Esophagus squamous epithelium (tissue), 5 donors: ENCODE data around the gene RNF166. TPM values are rescaled to one million over a fixed set of nuclear protein-coding genes. Genes with fewer than 3 reads are reported as not detected.

Experiments used
- DNase-seq: peaks from one replicate; lab custom pipeline; 2025; lab: John Stamatoyannopoulos, UW
- H3K27ac ChIP-seq, 4 donors: fragments of 200-600 bp; sonication (generic); one replicate each; pipeline ENCODE4 v1.5.1; 2016 to 2019; ENCODE audit warnings: mild to moderate bottlenecking in 1 of 4
- H3K27me3 ChIP-seq, 4 donors: fragments of 200-600 bp; sonication (generic); 1 replicate in 3 of 4; 2 replicates in 1 of 4; pipeline versions ENCODE4 v1.5.1 to v1.6.0; 2017 to 2021; ENCODE audit warnings: antibody characterized with exemption in 1 of 4
- H3K36me3 ChIP-seq, 3 donors: fragments of 200-600 bp; sonication (generic); one replicate each; pipeline ENCODE4 v1.5.1; 2016 to 2019
- H3K4me1 ChIP-seq, 3 donors: fragments of 200-600 bp; sonication (generic); one replicate each; pipeline ENCODE4 v1.5.1; 2017 to 2019
- H3K4me3 ChIP-seq, 4 donors: fragments of 200-600 bp; sonication (generic); 1 replicate in 3 of 4; 2 replicates in 1 of 4; pipeline ENCODE4 v1.5.1; 2016 to 2019; ENCODE audit warnings: mild to moderate bottlenecking in 2 of 4, moderate library complexity in 1 of 4
- H3K9me3 ChIP-seq, 3 donors: fragments of 200-600 bp; sonication (generic); one replicate each; pipeline ENCODE4 v1.5.1; 2016 to 2019
- POLR2A ChIP-seq, 4 donors: fragments of 450-650 bp; IDR thresholded peaks; one replicate each; pipeline ENCODE4 v1.6.1; 2017; ENCODE audit warnings: antibody characterized with exemption in 4 of 4, mild to moderate bottlenecking in 4 of 4, moderate library complexity in 3 of 4
- WGBS, 2 donors: methylation state at CpG; one replicate each; pipeline ENCODE4 v1.1.5; 2018; 5-methylcytosine and 5-hydroxymethylcytosine counted together
- intact Hi-C: fragments of 100-400 bp; cut with DNase I; formaldehyde crosslinking; loops from one replicate; pipeline ENCODE4 v1.15.0; 2022
- total RNA-seq, 4 donors: library from RNA; depleted of rRNA; stranded (reverse); fragments of >200 nt; gene quantifications; one replicate each; pipeline ENCODE4 v1.1.0, GENCODE V29; 2016
- TF ChIP-seq, protein P1 (sequence below), 6 experiments: fragments of 450-650 bp in 4 of 6; fragments of 200-600 bp in 2 of 6; sonication (generic) in 2 of 6; IDR thresholded peaks; one replicate each; pipeline ENCODE4 v1.5.1; 2016 to 2019; ENCODE audit warnings: antibody characterized with exemption in 6 of 6, mild to moderate bottlenecking in 4 of 6, moderate library complexity in 4 of 6
- donor health status: DM: yes; HTN: yes; CAD: no.

The RNF166 gene, protein sequence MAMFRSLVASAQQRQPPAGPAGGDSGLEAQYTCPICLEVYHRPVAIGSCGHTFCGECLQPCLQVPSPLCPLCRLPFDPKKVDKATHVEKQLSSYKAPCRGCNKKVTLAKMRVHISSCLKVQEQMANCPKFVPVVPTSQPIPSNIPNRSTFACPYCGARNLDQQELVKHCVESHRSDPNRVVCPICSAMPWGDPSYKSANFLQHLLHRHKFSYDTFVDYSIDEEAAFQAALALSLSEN
- total RNA-seq: 10 to 100 TPM in 2 of 4 donors, 1 to 10 TPM in 2; 7.1 to 16.8 (median 9.6) TPM

DNA sequence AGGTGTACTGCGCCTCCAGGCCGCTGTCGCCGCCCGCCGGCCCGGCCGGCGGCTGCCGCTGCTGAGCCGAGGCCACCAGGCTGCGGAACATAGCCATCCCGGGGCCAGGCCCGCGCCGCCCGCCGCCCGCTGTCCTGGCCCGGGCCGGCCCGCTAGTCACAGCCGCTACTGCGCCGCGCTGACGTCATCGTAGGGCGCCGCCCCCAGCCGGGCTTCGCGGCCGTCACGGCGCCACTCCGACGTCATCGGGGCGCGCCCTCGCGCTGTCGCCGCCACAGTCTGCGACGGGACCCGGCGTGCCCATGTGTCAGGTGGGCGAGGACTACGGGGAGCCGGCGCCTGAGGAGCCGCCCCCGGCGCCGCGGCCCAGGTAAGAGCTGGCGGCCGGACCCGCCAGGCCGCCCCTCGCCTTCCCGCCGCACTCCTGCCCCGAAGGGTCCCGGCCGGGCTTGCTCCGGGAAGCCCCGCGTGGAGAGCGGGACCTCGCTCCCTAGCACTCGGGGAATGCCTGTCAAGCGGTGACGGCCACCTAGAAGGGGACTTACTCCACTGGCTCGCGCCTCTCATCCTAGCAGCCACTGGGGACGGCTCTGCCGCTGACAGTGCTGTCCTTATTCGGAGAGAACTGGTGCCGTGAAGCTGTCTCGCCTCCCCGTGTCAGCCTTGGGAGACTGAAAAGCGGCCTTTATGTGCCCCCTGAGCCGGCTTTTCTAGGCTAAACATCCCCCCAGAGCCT lies at the start of gene RNF166, which contains the start of gene CTU2:
TSS of gene RNF166 (minus strand) at position 180 of the 736 bp plus-strand sequence. CDS start at position 97, 83 bp downstream.
TSS of gene CTU2 (plus strand) at position 275 of the 736 bp plus-strand sequence. CDS start at position 303, 28 bp downstream.
- WGBS, 2 donors: 0% methylated on average over 2 to 8 of the region's 86 CpGs
- H3K27ac ChIP-seq: peak within 1 kb of the TSS; percentile 78 to 95 (median 90)
- H3K9me3 ChIP-seq: no peaks in the 10 kb centered on the region
- no peaks in the 10 kb centered on the region for H3K27me3 ChIP-seq
- peaks cover 22 to 68% (median 23%) of the 10 kb centered on the region in 3 donors for H3K4me1 ChIP-seq
- peak in 3 of 4 donors; percentile 70 to 91 (median 82) for TF ChIP-seq POLR2A (IDR thresholded peaks at IDR 0.05)
- TF ChIP-seq, protein P1, sequence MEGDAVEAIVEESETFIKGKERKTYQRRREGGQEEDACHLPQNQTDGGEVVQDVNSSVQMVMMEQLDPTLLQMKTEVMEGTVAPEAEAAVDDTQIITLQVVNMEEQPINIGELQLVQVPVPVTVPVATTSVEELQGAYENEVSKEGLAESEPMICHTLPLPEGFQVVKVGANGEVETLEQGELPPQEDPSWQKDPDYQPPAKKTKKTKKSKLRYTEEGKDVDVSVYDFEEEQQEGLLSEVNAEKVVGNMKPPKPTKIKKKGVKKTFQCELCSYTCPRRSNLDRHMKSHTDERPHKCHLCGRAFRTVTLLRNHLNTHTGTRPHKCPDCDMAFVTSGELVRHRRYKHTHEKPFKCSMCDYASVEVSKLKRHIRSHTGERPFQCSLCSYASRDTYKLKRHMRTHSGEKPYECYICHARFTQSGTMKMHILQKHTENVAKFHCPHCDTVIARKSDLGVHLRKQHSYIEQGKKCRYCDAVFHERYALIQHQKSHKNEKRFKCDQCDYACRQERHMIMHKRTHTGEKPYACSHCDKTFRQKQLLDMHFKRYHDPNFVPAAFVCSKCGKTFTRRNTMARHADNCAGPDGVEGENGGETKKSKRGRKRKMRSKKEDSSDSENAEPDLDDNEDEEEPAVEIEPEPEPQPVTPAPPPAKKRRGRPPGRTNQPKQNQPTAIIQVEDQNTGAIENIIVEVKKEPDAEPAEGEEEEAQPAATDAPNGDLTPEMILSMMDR (IDR thresholded peaks at IDR 0.05): peak in 4 of 6 experiments; percentile 10 to 46 (median 25)
- intact Hi-C loops: no loop called here
- no peak for DNase-seq
- peaks cover 0 to 10% (median 0%) of the 10 kb centered on the region in 3 donors for H3K36me3 ChIP-seq
- peak within 1 kb of the TSS; percentile 93 to 99 (median 95) for H3K4me3 ChIP-seq

- intact Hi-C loops: no loop called here
- H3K4me1 ChIP-seq: peaks cover 21 to 59% (median 32%) of the 10 kb centered on the region in 3 donors
- no peak for DNase-seq
- peak overlapping the region in 2 of 4 donors; percentile 49 to 52 for H3K27ac ChIP-seq
- peaks cover 0 to 31% (median 0%) of the 10 kb centered on the region in 3 donors for H3K36me3 ChIP-seq
- WGBS, 2 donors: 42 to 77% methylated on average over 6 to 15 of the region's 42 CpGs
- TF ChIP-seq, protein P1 (IDR thresholded peaks at IDR 0.05): peak in 2 of 6 experiments; percentile 23 to 35
- TF ChIP-seq POLR2A (IDR thresholded peaks at IDR 0.05): no peak
- H3K9me3 ChIP-seq: no peaks in the 10 kb centered on the region
- H3K27me3 ChIP-seq: no peaks in the 10 kb centered on the region
- no peak overlapping the region for H3K4me3 ChIP-seq
Measured at GRCh38 chr16:88754912-88755744, 48.9 kb upstream of the RNF166 start.

DNA sequence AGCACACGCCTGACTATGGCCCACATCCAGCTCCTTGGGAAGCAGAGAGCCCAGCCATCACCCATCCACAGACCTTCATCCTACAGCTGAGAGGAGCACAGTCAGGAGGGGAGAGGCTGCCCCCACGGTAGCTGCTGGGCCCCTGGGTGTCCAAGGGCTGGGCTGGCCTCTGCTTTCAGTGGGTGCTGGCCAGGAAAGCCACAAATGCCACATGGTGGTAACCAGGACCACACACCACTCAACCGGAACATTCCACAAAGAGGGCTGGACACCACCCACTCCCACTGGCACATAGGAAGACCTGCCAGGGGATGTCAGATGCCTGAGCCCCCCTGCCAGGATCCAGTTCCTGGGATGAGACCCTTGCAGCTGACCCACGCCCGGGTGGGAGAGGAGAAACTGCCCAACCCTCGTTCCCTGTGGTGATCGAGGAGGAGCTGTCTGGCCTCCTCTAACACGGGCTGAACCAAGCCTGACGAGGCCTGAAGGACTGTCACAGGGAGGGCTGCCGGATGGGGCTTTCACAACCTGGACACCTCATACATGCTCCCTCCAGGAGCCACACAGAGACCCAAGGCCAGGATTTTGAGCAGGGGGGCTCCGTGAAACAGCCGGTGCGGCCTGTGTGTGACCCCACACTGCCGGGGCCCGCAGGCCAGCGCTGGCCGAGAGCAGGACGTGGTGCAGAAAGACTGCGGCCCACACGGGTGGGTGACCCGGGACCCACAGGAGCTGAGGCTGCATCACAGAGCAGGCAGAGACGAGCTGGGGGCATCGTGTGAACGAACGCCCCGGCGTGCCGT lies 48.1 kb upstream of the RNF166 start:
- TF ChIP-seq POLR2A (IDR thresholded peaks at IDR 0.05): no peak
- TF ChIP-seq, protein P1 (IDR thresholded peaks at IDR 0.05): no peak
- H3K9me3 ChIP-seq: no peaks in the 10 kb centered on the region
- H3K27ac ChIP-seq: peak overlapping the region in 3 of 4 donors; percentile 9 to 52 (median 49)
- 83 to 100% methylated on average over 3 to 4 of the region's 28 CpGs for WGBS, 2 donors
- intact Hi-C loops: no loop called here
- no peak for DNase-seq
- H3K36me3 ChIP-seq: peaks cover 0 to 29% (median 0%) of the 10 kb centered on the region in 3 donors
- no peak overlapping the region for H3K4me3 ChIP-seq
- no peaks in the 10 kb centered on the region for H3K27me3 ChIP-seq
- peaks cover 21 to 51% (median 24%) of the 10 kb centered on the region in 3 donors for H3K4me1 ChIP-seq

- no peak for DNase-seq
- WGBS, 2 donors: 43% methylated on average over 4 of the region's 11 CpGs; no CpG with 5 or more reads in 1 of the 2 donors
- H3K27me3 ChIP-seq: no peaks in the 10 kb centered on the region
- no peak overlapping the region for H3K4me3 ChIP-seq
- TF ChIP-seq, protein P1 (IDR thresholded peaks at IDR 0.05): no peak
- TF ChIP-seq POLR2A (IDR thresholded peaks at IDR 0.05): no peak
- H3K4me1 ChIP-seq: peaks cover 17 to 44% (median 21%) of the 10 kb centered on the region in 3 donors
- peak overlapping the region in 3 of 4 donors; percentile 9 to 52 (median 44) for H3K27ac ChIP-seq
- H3K9me3 ChIP-seq: no peaks in the 10 kb centered on the region
- peaks cover 0 to 22% (median 0%) of the 10 kb centered on the region in 3 donors for H3K36me3 ChIP-seq
- intact Hi-C loops: no loop called here
Measured at GRCh38 chr16:88753602-88754001, 47.4 kb upstream of the RNF166 start.
